ENCODE measurements around the gene TRIM54.
"Not testable (repeated sequence)": the region's sequence is repeated elsewhere in the genome, so short reads cannot be mapped to it uniquely, and the experiment has no call there.

TRIM54 gene

GRCh38 chr2:27261241-27261925 is 20.8 kb upstream of the TRIM54 start:
- no peak for DNase-seq

DNA sequence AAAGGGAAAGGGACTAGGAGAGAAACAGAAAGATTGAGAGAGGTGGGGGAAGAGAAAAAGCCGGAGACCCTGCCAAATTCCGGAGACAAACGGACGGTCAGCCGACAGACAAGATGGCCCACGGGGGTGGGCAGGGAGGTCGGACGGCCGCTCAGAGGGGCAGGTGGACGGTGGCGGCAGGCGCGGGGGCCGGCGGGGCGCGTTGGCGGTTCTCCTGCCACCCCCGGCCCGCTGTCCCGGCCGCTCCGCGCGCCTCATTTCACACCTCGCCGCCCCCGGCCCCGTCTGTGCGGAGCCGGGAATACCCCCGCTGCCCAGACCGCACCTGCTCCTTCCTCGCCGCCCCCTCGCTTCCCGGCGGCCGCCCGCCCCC is 20.3 kb upstream of the TRIM54 start:
- DNase-seq, result no peak

GRCh38 chr2:27262379-27263286 is 19.6 kb upstream of the TRIM54 start, which contains the start of gene SLC30A3:
Gene SLC30A3 (minus strand): TSS chr2:27263047. CDS start chr2:27262906, 141 bp downstream.
- peak; percentile 20 to 28 (median 22) for DNase-seq

- no peak for DNase-seq
These were observed 18.7 kb upstream of the TRIM54 start for GRCh38 chr2:27263287-27264252.

- DNase-seq, result no peak
These were observed 17.9 kb upstream of the TRIM54 start for GRCh38 chr2:27264253-27264752.

- DNase-seq, result peak; percentile 9 to 17 (median 14)
These were observed 17.3 kb upstream of the TRIM54 start for GRCh38 chr2:27264753-27265535.

- no peak for DNase-seq
These were observed 16.7 kb upstream of the TRIM54 start for GRCh38 chr2:27265536-27265870.

DNA sequence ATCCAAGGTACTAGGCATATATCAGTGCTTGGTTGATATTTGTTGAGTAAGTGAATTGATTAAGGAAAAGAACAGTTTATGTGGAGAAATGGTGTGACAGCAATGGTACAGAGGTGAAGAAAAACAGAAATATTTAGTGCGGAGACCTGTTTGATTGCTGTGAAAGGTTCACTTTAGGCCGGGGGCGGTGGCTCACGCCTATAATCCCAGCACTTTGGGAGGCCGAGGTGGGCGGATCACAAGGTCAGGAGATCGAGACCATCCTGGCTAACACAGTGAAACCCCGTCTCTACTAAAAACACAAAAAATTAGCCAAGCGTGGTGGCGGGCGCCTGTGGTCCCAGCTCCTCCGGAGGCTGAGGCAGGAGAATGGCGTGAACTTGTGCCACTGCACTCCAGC is 13.9 kb upstream of the TRIM54 start:
- not testable (repeated sequence) for DNase-seq

GRCh38 chr2:27270131-27270530 is 12.1 kb upstream of the TRIM54 start:
- DNase-seq, result no peak

GRCh38 chr2:27270670-27271069 is 11.6 kb upstream of the TRIM54 start:
- no peak for DNase-seq

DNA sequence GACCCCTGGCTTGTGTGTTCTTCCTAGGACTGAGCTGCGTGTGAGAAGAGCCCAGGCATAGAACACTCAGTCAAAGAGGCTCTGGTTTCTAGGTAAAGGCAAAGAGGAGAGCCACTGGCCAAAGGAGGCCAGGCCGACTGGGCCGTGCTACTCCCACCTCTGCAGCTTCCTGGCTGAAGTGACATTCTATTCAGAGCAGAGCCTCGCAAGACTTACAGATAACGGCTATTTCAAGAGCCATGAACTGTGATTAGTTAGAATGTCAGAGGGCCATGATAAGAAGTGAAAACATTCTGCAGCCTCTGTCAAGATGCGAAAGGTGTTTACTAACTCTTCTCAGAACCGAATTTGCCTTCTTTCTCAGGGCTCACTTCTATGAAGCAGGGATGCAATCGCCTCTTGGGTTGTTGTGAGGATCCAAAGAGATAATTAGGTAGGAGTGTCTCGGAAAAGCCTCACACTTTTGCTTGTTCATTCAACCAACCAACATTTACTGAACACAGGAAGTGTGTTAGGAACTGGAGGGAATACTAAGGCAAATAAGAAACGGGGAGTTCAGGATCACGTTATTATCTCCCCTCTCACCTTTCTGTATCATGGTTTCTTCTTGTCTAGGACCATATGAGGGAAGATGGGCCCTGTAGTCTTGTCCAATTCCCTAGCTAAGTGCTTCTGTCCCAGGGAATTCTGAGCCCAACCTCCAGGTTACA is 10.4 kb upstream of the TRIM54 start:
- DNase-seq, result no peak

GRCh38 chr2:27272537-27273522 is 9.4 kb upstream of the TRIM54 start:
- DNase-seq, result not testable (repeated sequence)

GRCh38 chr2:27275211-27276150 is 6.7 kb upstream of the TRIM54 start, which contains the start of gene DNAJC5G:
Gene DNAJC5G (plus strand): TSS chr2:27275433. CDS start chr2:27276729, 1,296 bp downstream.
- DNase-seq, result no peak

- DNase-seq, result no peak
These were observed 4.2 kb upstream of the TRIM54 start for GRCh38 chr2:27278010-27278409.

GRCh38 chr2:27280826-27281225 is 1.4 kb upstream of the TRIM54 start:
- DNase-seq, result no peak

GRCh38 chr2:27281442-27281841 is 787 bp upstream of the TRIM54 start:
- DNase-seq, result no peak

DNA sequence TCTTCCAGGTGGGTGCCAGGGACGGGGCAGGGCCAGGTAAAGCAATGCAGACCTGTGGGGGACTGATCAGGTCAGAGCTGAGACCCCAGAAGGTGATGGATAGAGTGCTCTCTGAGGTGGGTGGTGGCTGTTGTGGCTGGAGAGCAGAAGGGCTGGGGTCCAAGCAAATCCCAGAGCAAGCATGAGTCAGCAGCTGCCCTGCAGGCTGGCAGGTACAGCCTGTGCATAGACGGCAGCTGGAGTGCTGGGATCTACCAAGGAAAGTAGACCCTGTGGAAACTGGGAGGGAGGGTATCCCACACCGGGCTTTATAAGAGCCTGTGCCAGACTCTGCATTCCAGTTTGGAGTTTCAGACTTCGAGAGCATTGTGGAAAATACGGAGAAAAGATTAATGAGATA is 663 bp downstream of the TRIM54 start:
- DNase-seq, result no peak

GRCh38 chr2:27284996-27285395 is 2.8 kb downstream of the TRIM54 start:
- DNase-seq, result no peak

DNA sequence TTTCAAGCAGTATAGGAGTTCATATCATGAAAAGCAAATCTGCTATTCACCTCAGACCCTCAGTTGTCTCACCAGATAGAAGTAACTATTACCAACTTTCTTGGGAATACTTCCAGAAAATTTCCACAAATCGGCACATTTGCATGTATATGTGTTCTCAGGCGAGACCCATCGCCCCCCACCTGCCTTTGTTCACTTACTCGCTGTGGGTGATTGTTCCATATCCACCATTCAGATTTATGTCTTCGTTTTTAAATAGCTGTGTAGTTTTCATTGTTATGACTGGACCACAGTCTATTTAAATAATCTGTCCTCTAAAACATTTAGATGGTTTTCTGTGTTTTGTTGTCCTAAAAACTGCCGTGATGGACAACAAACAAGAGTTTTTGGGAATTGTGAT is 3.3 kb downstream of the TRIM54 start:
- DNase-seq, result no peak
